SHP77 (cell line): ENCODE results near the gene ELAVL1.
A peak's percentile ranks its signal among the peaks of the same experiment; 100 is the strongest.
"Not testable (repeated sequence)": the region's sequence is repeated elsewhere in the genome, so short reads cannot be mapped to it uniquely, and the experiment has no call there.

Experiments
- DNase-seq, 2 experiments: peaks; one replicate each; lab custom pipeline; 2025; lab: John Stamatoyannopoulos, UW

Gene ELAVL1

GRCh38 chr19:7968796-7969554 is 36.5 kb downstream of the ELAVL1 start:
- no peak for DNase-seq

- no peak for DNase-seq
These were observed 37.2 kb downstream of the ELAVL1 start for GRCh38 chr19:7968008-7968795.

GRCh38 chr19:7965921-7966665 is 39.3 kb downstream of the ELAVL1 start:
- DNase-seq: no peak

- DNase-seq: no peak
These were observed 40.1 kb downstream of the ELAVL1 start for GRCh38 chr19:7965259-7965841.

- DNase-seq: no peak
These were observed 41.9 kb downstream of the ELAVL1 start for GRCh38 chr19:7963566-7963965.

GRCh38 chr19:7962644-7963268 is 42.7 kb downstream of the ELAVL1 start:
- no peak for DNase-seq

- DNase-seq: no peak
These were observed 43.4 kb downstream of the ELAVL1 start for GRCh38 chr19:7961920-7962626.

GRCh38 chr19:7961082-7961481 is 44.4 kb downstream of the ELAVL1 start:
- not testable (repeated sequence) for DNase-seq

- DNase-seq: no peak
These were observed 46.2 kb downstream of the ELAVL1 start for GRCh38 chr19:7959211-7959610.

- no peak for DNase-seq
These were observed 49.7 kb downstream of the ELAVL1 start for GRCh38 chr19:7955696-7956095.

GRCh38 chr19:7953576-7953975 is 51.9 kb downstream of the ELAVL1 start:
- DNase-seq: no peak

GRCh38 chr19:7953060-7953459 is 52.4 kb downstream of the ELAVL1 start:
- no peak for DNase-seq

GRCh38 chr19:7947939-7948338 is 57.5 kb downstream of the ELAVL1 start:
- no peak for DNase-seq

- peak; percentile 67 to 86 for DNase-seq
These were observed 61.2 kb downstream of the ELAVL1 start for GRCh38 chr19:7944177-7944761.

- DNase-seq: peak; percentile 99
These were observed 61.8 kb downstream of the ELAVL1 start, which contains the start of gene TIMM44 for GRCh38 chr19:7943444-7944176. TSS of gene TIMM44 (minus strand) at chr19:7943666. CDS start at chr19:7943651, 15 bp downstream.

GRCh38 chr19:7942981-7943443 is 62.4 kb downstream of the ELAVL1 start:
- no peak for DNase-seq

GRCh38 chr19:7941895-7942596 is 63.4 kb downstream of the ELAVL1 start:
- DNase-seq: no peak

- no peak for DNase-seq
These were observed 64.6 kb downstream of the ELAVL1 start for GRCh38 chr19:7940841-7941240.

- no peak for DNase-seq
These were observed 70.7 kb downstream of the ELAVL1 start for GRCh38 chr19:7934766-7935165.
